ENCODE measurements around the gene RRP15. TPM values are rescaled to one million over a fixed set of nuclear protein-coding genes. Genes with fewer than 3 reads are reported as not detected.

RRP15 gene
- total and polyA plus RNA-seq, 9 of the 15 experiments (the other 6 are each of a cell fraction or from before 2014, with no cell fraction given), result 9.5 to 58.1 (median 29.3) TPM

DNA sequence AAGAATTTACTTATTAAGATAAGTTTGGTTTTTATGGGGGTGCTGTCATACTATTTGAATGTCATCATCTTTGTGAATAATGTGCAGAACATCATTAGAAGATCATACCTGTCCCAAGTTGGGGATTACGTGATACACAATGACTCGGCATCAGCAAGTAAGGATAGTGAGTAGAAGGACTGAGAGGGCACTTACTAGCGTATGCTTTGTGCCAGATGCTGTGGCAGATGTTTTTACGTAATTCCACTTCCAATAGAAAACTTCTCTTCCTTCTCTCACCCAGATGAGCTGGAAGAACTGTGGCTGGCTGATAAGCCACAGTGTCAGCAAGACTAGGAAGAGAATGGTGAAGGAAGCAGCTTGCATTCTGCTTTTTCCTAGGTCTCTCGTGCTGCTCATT lies 32.0 kb downstream of the RRP15 start (continued):
- TF ChIP-seq, protein P1, sequence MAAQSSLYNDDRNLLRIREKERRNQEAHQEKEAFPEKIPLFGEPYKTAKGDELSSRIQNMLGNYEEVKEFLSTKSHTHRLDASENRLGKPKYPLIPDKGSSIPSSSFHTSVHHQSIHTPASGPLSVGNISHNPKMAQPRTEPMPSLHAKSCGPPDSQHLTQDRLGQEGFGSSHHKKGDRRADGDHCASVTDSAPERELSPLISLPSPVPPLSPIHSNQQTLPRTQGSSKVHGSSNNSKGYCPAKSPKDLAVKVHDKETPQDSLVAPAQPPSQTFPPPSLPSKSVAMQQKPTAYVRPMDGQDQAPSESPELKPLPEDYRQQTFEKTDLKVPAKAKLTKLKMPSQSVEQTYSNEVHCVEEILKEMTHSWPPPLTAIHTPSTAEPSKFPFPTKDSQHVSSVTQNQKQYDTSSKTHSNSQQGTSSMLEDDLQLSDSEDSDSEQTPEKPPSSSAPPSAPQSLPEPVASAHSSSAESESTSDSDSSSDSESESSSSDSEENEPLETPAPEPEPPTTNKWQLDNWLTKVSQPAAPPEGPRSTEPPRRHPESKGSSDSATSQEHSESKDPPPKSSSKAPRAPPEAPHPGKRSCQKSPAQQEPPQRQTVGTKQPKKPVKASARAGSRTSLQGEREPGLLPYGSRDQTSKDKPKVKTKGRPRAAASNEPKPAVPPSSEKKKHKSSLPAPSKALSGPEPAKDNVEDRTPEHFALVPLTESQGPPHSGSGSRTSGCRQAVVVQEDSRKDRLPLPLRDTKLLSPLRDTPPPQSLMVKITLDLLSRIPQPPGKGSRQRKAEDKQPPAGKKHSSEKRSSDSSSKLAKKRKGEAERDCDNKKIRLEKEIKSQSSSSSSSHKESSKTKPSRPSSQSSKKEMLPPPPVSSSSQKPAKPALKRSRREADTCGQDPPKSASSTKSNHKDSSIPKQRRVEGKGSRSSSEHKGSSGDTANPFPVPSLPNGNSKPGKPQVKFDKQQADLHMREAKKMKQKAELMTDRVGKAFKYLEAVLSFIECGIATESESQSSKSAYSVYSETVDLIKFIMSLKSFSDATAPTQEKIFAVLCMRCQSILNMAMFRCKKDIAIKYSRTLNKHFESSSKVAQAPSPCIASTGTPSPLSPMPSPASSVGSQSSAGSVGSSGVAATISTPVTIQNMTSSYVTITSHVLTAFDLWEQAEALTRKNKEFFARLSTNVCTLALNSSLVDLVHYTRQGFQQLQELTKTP (IDR thresholded peaks at IDR 0.05; ENCODE audit: low read depth in 1 of 2, partially characterized antibody in 2 of 2), result no peak
- TF ChIP-seq CBX1 (IDR thresholded peaks at IDR 0.05; ENCODE audit: low read depth) (no peak), CC2D1A (IDR thresholded peaks at IDR 0.05) (no peak), ZFPM2 (CRISPR knock-in tag; IDR thresholded peaks at IDR 0.05) (no peak), ZNF165 (CRISPR knock-in tag; IDR thresholded peaks at IDR 0.05; ENCODE audit: borderline replicate concordance) (no peak), ZNF174 (CRISPR knock-in tag; IDR thresholded peaks at IDR 0.05) (no peak), SRSF1 (IDR thresholded peaks at IDR 0.05; ENCODE audit: low read depth, low read length) (no peak), ZC3H8 (IDR thresholded peaks at IDR 0.05) (no peak), ESRRA (IDR thresholded peaks at IDR 0.05; ENCODE audit: borderline replicate concordance, low read depth) (no peak), FOXP1 (CRISPR knock-in tag; IDR thresholded peaks at IDR 0.05) (no peak), NFRKB (IDR thresholded peaks at IDR 0.05; ENCODE audit: low read depth) (no peak), CBFA2T2 (conservative IDR thresholded peaks at IDR 0.05) (peak; percentile 74), BCOR (IDR thresholded peaks at IDR 0.05) (no peak), ETV6 (IDR thresholded peaks at IDR 0.05; ENCODE audit: borderline replicate concordance in 1 of 2, low read depth in 2 of 2, low read length in 1 of 2) (no peak), ETV6 (CRISPR knock-in tag; IDR thresholded peaks at IDR 0.05; ENCODE audit: borderline replicate concordance) (no peak), ZNF431 (CRISPR knock-in tag; IDR thresholded peaks at IDR 0.05) (no peak), ZNF316 (IDR thresholded peaks at IDR 0.05) (peak; percentile 68), ZNF23 (CRISPR knock-in tag; IDR thresholded peaks at IDR 0.05) (no peak), KAT8 (IDR thresholded peaks at IDR 0.05; ENCODE audit: low read depth) (no peak)
- TF ChIP-seq, protein P2, sequence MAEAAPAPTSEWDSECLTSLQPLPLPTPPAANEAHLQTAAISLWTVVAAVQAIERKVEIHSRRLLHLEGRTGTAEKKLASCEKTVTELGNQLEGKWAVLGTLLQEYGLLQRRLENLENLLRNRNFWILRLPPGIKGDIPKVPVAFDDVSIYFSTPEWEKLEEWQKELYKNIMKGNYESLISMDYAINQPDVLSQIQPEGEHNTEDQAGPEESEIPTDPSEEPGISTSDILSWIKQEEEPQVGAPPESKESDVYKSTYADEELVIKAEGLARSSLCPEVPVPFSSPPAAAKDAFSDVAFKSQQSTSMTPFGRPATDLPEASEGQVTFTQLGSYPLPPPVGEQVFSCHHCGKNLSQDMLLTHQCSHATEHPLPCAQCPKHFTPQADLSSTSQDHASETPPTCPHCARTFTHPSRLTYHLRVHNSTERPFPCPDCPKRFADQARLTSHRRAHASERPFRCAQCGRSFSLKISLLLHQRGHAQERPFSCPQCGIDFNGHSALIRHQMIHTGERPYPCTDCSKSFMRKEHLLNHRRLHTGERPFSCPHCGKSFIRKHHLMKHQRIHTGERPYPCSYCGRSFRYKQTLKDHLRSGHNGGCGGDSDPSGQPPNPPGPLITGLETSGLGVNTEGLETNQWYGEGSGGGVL (CRISPR knock-in tag; IDR thresholded peaks at IDR 0.05), result no peak
- TF ChIP-seq, protein P3, sequence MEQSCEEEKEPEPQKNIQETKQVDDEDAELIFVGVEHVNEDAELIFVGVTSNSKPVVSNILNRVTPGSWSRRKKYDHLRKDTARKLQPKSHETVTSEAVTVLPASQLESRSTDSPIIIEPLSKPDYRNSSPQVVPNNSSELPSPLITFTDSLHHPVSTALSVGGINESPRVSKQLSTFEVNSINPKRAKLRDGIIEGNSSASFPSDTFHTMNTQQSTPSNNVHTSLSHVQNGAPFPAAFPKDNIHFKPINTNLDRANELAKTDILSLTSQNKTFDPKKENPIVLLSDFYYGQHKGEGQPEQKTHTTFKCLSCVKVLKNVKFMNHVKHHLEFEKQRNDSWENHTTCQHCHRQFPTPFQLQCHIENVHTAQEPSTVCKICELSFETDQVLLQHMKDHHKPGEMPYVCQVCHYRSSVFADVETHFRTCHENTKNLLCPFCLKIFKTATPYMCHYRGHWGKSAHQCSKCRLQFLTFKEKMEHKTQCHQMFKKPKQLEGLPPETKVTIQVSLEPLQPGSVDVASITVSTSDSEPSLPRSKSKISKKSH (CRISPR knock-in tag; IDR thresholded peaks at IDR 0.05), result no peak
- TF ChIP-seq, protein P4, sequence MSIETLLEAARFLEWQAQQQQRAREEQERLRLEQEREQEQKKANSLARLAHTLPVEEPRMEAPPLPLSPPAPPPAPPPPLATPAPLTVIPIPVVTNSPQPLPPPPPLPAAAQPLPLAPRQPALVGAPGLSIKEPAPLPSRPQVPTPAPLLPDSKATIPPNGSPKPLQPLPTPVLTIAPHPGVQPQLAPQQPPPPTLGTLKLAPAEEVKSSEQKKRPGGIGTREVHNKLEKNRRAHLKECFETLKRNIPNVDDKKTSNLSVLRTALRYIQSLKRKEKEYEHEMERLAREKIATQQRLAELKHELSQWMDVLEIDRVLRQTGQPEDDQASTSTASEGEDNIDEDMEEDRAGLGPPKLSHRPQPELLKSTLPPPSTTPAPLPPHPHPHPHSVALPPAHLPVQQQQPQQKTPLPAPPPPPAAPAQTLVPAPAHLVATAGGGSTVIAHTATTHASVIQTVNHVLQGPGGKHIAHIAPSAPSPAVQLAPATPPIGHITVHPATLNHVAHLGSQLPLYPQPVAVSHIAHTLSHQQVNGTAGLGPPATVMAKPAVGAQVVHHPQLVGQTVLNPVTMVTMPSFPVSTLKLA (conservative IDR thresholded peaks at IDR 0.05), result no peak

Measured in K562 (cell line).